GM23338 (cell line): ENCODE data around the gene PPP1CC. TPM values are rescaled to one million over a fixed set of nuclear protein-coding genes. Genes with fewer than 3 reads are reported as not detected.
A peak's percentile ranks its signal among the peaks of the same experiment; 100 is the strongest.

Source experiments
- ATAC-seq: fragments of 200-7000 bp; cut with Tn5 transposase; 3 replicates; pipeline ENCODE4 v1.9.1; 2020
- DNase-seq: peaks from one replicate; pipeline ENCODE4 v3.0.0-alpha.2; 2015; ENCODE audit warnings: low spot score
- H2AFZ ChIP-seq: fragments of 200-600 bp; sonication (generic); 2 replicates; pipeline ENCODE4 v1.8.0; 2016; ENCODE audit warnings: antibody characterized with exemption, mild to moderate bottlenecking, moderate library complexity
- H3F3A ChIP-seq: fragments of 200-600 bp; sonication (generic); replicated peaks from 2 replicates; pipeline ENCODE4 v1.8.0; 2017; ENCODE audit warnings: antibody characterized with exemption, mixed run types, low read depth
- H3K27ac ChIP-seq: fragments of 200-600 bp; sonication (generic); 2 replicates; pipeline ENCODE4 v1.6.1; 2016; ENCODE audit warnings: low read depth
- H3K27me3 ChIP-seq: fragments of 200-600 bp; sonication (generic); 2 replicates; pipeline ENCODE4 v1.8.0; 2016; ENCODE audit warnings: mild to moderate bottlenecking, mixed run types, moderate library complexity; ENCODE audit not compliant: insufficient read depth
- H3K36me3 ChIP-seq: fragments of 200-600 bp; sonication (generic); 2 replicates; pipeline ENCODE4 v1.8.0; 2016; ENCODE audit warnings: mild to moderate bottlenecking; ENCODE audit not compliant: insufficient read depth
- H3K4me1 ChIP-seq: fragments of 200-600 bp; sonication (generic); 2 replicates; pipeline ENCODE4 v1.8.0; 2016; ENCODE audit warnings: mild to moderate bottlenecking, moderate library complexity; ENCODE audit not compliant: insufficient read depth
- H3K4me2 ChIP-seq: fragments of 200-600 bp; sonication (generic); 2 replicates; pipeline ENCODE4 v1.7.1; 2017; ENCODE audit warnings: mixed run types
- H3K4me3 ChIP-seq: fragments of 200-600 bp; sonication (generic); 2 replicates; pipeline ENCODE4 v1.6.1; 2016; ENCODE audit warnings: mixed run types
- H3K79me2 ChIP-seq: fragments of 200-600 bp; sonication (generic); replicated peaks from 2 replicates; pipeline ENCODE4 v1.8.0; 2017; ENCODE audit warnings: mild to moderate bottlenecking; ENCODE audit not compliant: insufficient read depth
- H3K9me2 ChIP-seq: fragments of 200-600 bp; sonication (generic); 2 replicates; pipeline ENCODE4 v1.8.0; 2017; ENCODE audit not compliant: insufficient read depth
- H4K20me1 ChIP-seq: fragments of 200-600 bp; sonication (generic); replicated peaks from 2 replicates; pipeline ENCODE4 v1.8.0; 2017; ENCODE audit warnings: mild to moderate bottlenecking; ENCODE audit not compliant: insufficient read depth
- H3K27ac Mint-ChIP-seq: 2 replicates; pipeline ENCODE4 v1.8.0; 2020; ENCODE audit warnings: inconsistent platforms, mild to moderate bottlenecking, moderate library complexity, mixed read lengths
- H3K27me3 Mint-ChIP-seq: 3 replicates; pipeline ENCODE4 v1.8.0; 2022; ENCODE audit warnings: low read depth, mild to moderate bottlenecking, moderate library complexity, mixed read lengths, inconsistent platforms; ENCODE audit not compliant: insufficient read depth, poor library complexity
- H3K36me3 Mint-ChIP-seq: 3 replicates; pipeline ENCODE4 v1.8.0; 2021; ENCODE audit warnings: low read depth, mild to moderate bottlenecking, inconsistent platforms, moderate library complexity, mixed read lengths
- H3K4me1 Mint-ChIP-seq: 3 replicates; pipeline ENCODE4 v1.8.0; 2020; ENCODE audit warnings: mild to moderate bottlenecking, inconsistent platforms, mixed read lengths
- H3K4me3 Mint-ChIP-seq: 3 replicates; pipeline ENCODE4 v1.8.0; 2021; ENCODE audit warnings: moderate library complexity, mild to moderate bottlenecking, inconsistent platforms, mixed read lengths
- H3K9me3 Mint-ChIP-seq: 3 replicates; pipeline ENCODE4 v1.8.0; 2020; ENCODE audit warnings: moderate library complexity, mild to moderate bottlenecking, inconsistent platforms, mixed read lengths
- CREB1 ChIP-seq: fragments of 250-450 bp; sonication (Bioruptor Pico); IDR thresholded peaks from 2 replicates; pipeline ENCODE4 v1.5.0; 2020; ENCODE audit warnings: low read depth, mild to moderate bottlenecking, moderate library complexity
- EZH2 ChIP-seq: fragments of 200-600 bp; sonication (generic); IDR thresholded peaks from one replicate; pipeline ENCODE4 v1.8.0; 2017; ENCODE audit warnings: antibody characterized with exemption, mild to moderate bottlenecking, low read depth; ENCODE audit not compliant: unreplicated experiment
- EZH2phosphoT487 ChIP-seq: fragments of 200-600 bp; sonication (generic); IDR thresholded peaks from one replicate; pipeline ENCODE4 v1.8.1; 2018; ENCODE audit warnings: antibody characterized with exemption; ENCODE audit not compliant: unreplicated experiment
- JUNB ChIP-seq: IDR thresholded peaks from one replicate; pipeline ENCODE4 v1.6.1; 2016; ENCODE audit warnings: antibody characterized with exemption; ENCODE audit not compliant: unreplicated experiment
- NANOG ChIP-seq: IDR thresholded peaks from 2 replicates; pipeline ENCODE4 v1.6.1; 2016; ENCODE audit warnings: antibody characterized with exemption, borderline replicate concordance
- POLR2AphosphoS5 ChIP-seq: IDR thresholded peaks from 2 replicates; pipeline ENCODE4 v1.6.1; 2016; ENCODE audit warnings: antibody characterized with exemption, low read depth
- STAT1 ChIP-seq: IDR thresholded peaks from one replicate; pipeline ENCODE4 v1.6.1; 2016; ENCODE audit warnings: antibody characterized with exemption; ENCODE audit not compliant: unreplicated experiment
- ZNF114 ChIP-seq: fragments of 250-450 bp; sonication (Bioruptor Pico); IDR thresholded peaks from 2 replicates; pipeline ENCODE4 v1.5.0; 2020; ENCODE audit warnings: mild to moderate bottlenecking, moderate library complexity
- ZNF331 ChIP-seq: fragments of 250-450 bp; sonication (Bioruptor Pico); IDR thresholded peaks from 2 replicates; pipeline ENCODE4 v1.5.0; 2020; ENCODE audit warnings: low read depth, mild to moderate bottlenecking, moderate library complexity
- polyA plus RNA-seq: library from polyadenylated mRNA; unstranded; fragments of >200 nt; fragmentation: Nextera tagmentation; extraction: Ambion mirVana; gene quantifications from 2 replicates; pipeline ENCODE4 v1.2.1, GENCODE V29; 2016
- total RNA-seq: library from RNA; depleted of rRNA; stranded (reverse); fragments of >200 nt; shearing (Covaris generic); gene quantifications from 2 replicates; pipeline ENCODE4 v1.2.3, GENCODE V29; 2014
- TF ChIP-seq, protein P1 (sequence below), 2 experiments: fragments of 200-600 bp in 1 of 2; sonication (generic) in 1 of 2; conservative IDR thresholded peaks; 2 replicates each; pipeline versions ENCODE4 v1.5.1 to v1.6.1; 2016 to 2017; ENCODE audit warnings: antibody characterized with exemption in 2 of 2, low read depth in 2 of 2, mild to moderate bottlenecking in 2 of 2, moderate library complexity in 1 of 2
- TF ChIP-seq, protein P2 (sequence below): fragments of 250-450 bp; sonication (Bioruptor Pico); IDR thresholded peaks from 2 replicates; pipeline ENCODE4 v1.5.0; 2020; ENCODE audit warnings: mild to moderate bottlenecking, moderate library complexity
- TF ChIP-seq, protein P3 (sequence below): IDR thresholded peaks from 2 replicates; pipeline ENCODE4 v1.6.1; 2016; ENCODE audit warnings: antibody characterized with exemption

PPP1CC gene
- total and polyA plus RNA-seq, 2 experiments from 2014 or later: 276 to 501 TPM

DNA sequence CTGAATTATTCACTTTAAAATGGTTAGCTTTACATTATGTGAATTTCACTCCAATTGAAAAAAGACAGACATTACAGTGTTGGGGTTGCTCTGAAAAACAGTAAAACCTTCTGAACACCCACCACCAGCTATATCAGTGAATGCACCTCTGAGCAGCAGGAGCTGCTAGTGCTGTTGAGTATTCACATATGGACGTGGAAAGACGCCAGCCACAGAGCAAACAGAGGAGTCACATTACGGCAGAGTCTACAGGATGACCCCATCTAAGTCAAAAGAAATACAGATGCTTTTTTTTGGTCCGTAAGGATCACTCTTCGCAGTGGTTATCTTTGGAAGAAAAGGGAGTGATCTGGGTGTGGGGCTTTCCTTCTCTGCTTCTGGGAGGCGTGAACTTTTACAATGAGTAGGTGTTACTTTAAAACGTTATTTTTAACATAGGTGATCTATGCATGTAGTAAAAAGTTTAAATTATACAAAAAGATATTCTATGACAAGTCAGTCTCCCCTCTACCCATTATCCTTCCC, 58.3 kb downstream of the PPP1CC start:
- H3K27ac ChIP-seq: 0 out of 2 replicates have a peak overlapping the region, but pooled peaks have one; percentile 26
- H3K4me1 Mint-ChIP-seq: peaks cover 4% of the 10 kb centered on the region; the same call in 1 of the 3 replicates
- H3K36me3 ChIP-seq: no peaks in the 10 kb centered on the region
- DNase-seq (no peak), ATAC-seq (no peak)
- peaks cover 15% of the 10 kb centered on the region for H3K27me3 ChIP-seq
- H3K9me3 Mint-ChIP-seq: no peaks in the 10 kb centered on the region; the same call in 2 of the 3 replicates
- H3K4me2 ChIP-seq: no peak overlapping the region
- H3K4me3 ChIP-seq: no peak overlapping the region
- TF ChIP-seq CREB1: no peak
- TF ChIP-seq EZH2: no peak
- TF ChIP-seq STAT1: no peak
- TF ChIP-seq NANOG: no peak
- TF ChIP-seq, protein P1, sequence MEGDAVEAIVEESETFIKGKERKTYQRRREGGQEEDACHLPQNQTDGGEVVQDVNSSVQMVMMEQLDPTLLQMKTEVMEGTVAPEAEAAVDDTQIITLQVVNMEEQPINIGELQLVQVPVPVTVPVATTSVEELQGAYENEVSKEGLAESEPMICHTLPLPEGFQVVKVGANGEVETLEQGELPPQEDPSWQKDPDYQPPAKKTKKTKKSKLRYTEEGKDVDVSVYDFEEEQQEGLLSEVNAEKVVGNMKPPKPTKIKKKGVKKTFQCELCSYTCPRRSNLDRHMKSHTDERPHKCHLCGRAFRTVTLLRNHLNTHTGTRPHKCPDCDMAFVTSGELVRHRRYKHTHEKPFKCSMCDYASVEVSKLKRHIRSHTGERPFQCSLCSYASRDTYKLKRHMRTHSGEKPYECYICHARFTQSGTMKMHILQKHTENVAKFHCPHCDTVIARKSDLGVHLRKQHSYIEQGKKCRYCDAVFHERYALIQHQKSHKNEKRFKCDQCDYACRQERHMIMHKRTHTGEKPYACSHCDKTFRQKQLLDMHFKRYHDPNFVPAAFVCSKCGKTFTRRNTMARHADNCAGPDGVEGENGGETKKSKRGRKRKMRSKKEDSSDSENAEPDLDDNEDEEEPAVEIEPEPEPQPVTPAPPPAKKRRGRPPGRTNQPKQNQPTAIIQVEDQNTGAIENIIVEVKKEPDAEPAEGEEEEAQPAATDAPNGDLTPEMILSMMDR (conservative IDR thresholded peaks at IDR 0.05; ENCODE audit: low read depth in 2 of 2): no peak
- no peak for TF ChIP-seq POLR2AphosphoS5
- TF ChIP-seq EZH2phosphoT487: no peak
- TF ChIP-seq, protein P2, sequence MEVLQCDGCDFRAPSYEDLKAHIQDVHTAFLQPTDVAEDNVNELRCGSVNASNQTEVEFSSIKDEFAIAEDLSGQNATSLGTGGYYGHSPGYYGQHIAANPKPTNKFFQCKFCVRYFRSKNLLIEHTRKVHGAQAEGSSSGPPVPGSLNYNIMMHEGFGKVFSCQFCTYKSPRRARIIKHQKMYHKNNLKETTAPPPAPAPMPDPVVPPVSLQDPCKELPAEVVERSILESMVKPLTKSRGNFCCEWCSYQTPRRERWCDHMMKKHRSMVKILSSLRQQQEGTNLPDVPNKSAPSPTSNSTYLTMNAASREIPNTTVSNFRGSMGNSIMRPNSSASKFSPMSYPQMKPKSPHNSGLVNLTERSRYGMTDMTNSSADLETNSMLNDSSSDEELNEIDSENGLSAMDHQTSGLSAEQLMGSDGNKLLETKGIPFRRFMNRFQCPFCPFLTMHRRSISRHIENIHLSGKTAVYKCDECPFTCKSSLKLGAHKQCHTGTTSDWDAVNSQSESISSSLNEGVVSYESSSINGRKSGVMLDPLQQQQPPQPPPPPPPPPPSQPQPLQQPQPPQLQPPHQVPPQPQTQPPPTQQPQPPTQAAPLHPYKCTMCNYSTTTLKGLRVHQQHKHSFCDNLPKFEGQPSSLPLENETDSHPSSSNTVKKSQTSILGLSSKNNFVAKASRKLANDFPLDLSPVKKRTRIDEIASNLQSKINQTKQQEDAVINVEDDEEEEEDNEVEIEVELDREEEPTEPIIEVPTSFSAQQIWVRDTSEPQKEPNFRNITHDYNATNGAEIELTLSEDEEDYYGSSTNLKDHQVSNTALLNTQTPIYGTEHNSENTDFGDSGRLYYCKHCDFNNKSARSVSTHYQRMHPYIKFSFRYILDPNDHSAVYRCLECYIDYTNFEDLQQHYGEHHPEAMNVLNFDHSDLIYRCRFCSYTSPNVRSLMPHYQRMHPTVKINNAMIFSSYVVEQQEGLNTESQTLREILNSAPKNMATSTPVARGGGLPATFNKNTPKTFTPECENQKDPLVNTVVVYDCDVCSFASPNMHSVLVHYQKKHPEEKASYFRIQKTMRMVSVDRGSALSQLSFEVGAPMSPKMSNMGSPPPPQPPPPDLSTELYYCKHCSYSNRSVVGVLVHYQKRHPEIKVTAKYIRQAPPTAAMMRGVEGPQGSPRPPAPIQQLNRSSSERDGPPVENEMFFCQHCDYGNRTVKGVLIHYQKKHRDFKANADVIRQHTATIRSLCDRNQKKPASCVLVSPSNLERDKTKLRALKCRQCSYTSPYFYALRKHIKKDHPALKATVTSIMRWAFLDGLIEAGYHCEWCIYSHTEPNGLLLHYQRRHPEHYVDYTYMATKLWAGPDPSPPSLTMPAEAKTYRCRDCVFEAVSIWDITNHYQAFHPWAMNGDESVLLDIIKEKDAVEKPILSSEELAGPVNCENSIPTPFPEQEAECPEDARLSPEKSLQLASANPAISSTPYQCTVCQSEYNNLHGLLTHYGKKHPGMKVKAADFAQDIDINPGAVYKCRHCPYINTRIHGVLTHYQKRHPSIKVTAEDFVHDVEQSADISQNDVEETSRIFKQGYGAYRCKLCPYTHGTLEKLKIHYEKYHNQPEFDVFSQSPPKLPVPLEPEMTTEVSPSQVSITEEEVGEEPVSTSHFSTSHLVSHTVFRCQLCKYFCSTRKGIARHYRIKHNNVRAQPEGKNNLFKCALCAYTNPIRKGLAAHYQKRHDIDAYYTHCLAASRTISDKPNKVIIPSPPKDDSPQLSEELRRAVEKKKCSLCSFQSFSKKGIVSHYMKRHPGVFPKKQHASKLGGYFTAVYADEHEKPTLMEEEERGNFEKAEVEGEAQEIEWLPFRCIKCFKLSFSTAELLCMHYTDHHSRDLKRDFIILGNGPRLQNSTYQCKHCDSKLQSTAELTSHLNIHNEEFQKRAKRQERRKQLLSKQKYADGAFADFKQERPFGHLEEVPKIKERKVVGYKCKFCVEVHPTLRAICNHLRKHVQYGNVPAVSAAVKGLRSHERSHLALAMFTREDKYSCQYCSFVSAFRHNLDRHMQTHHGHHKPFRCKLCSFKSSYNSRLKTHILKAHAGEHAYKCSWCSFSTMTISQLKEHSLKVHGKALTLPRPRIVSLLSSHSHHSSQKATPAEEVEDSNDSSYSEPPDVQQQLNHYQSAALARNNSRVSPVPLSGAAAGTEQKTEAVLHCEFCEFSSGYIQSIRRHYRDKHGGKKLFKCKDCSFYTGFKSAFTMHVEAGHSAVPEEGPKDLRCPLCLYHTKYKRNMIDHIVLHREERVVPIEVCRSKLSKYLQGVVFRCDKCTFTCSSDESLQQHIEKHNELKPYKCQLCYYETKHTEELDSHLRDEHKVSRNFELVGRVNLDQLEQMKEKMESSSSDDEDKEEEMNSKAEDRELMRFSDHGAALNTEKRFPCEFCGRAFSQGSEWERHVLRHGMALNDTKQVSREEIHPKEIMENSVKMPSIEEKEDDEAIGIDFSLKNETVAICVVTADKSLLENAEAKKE (CRISPR knock-in tag): no peak
- TF ChIP-seq, protein P3, sequence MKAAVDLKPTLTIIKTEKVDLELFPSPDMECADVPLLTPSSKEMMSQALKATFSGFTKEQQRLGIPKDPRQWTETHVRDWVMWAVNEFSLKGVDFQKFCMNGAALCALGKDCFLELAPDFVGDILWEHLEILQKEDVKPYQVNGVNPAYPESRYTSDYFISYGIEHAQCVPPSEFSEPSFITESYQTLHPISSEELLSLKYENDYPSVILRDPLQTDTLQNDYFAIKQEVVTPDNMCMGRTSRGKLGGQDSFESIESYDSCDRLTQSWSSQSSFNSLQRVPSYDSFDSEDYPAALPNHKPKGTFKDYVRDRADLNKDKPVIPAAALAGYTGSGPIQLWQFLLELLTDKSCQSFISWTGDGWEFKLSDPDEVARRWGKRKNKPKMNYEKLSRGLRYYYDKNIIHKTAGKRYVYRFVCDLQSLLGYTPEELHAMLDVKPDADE: no peak
- no peak for TF ChIP-seq ZNF114 (CRISPR knock-in tag)
- no peak for TF ChIP-seq JUNB
- no peak for TF ChIP-seq ZNF331
- H3K36me3 Mint-ChIP-seq: no peaks in the 10 kb centered on the region; the same call in none of the 3 replicates
- no peaks in the 10 kb centered on the region for H3K4me1 ChIP-seq
- H2AFZ ChIP-seq: no peak overlapping the region
- H4K20me1 ChIP-seq: no peaks in the 10 kb centered on the region
- no peak overlapping the region for H3K4me3 Mint-ChIP-seq
- peaks cover 15% of the 10 kb centered on the region for H3K27me3 Mint-ChIP-seq
- H3K9me2 ChIP-seq: no peaks in the 10 kb centered on the region
- no peak overlapping the region for H3K27ac Mint-ChIP-seq
- no peaks in the 10 kb centered on the region for H3F3A ChIP-seq
- no peaks in the 10 kb centered on the region for H3K79me2 ChIP-seq
